GM15510 (cell line): ENCODE measurements around the gene MLST8.

Source experiments
- POLR2A ChIP-seq: IDR thresholded peaks from 3 replicates; pipeline ENCODE4 v1.6.1; 2011; ENCODE audit warnings: borderline replicate concordance; ENCODE audit not compliant: insufficient read length; ENCODE audit errors: extremely low read depth

MLST8 gene

DNA sequence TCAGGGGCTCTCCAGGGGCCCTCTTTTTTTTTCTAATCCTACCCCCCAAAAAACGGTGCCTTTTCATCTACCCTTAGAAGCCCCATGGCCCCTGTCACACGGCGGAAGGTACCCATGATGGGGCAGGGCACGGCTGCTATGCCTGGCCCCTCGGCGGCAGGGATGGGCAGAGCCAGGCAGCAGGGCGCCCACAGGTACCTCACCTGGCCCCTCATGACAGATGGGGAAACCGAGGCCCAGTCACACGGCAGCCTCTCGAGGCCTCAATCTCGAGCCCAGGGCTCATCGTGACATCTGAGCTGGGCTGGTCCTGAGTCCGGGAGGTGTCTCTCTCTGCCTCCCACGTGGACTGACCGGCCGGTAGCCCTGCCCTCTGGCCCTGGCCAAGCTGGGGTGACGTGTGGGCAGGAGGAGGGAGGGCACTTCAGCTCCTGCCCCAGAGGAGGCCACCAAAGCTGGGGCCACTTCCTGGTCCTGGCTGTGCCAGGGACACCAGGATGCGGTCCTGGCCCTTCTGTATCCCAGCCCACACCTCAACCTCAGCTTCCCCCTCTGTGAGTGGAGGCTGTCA is 38.1 kb upstream of the MLST8 start:
- no peak for TF ChIP-seq POLR2A

- no peak for TF ChIP-seq POLR2A
Measured at GRCh38 chr16:2170080-2170479, 35.2 kb upstream of the MLST8 start.

DNA sequence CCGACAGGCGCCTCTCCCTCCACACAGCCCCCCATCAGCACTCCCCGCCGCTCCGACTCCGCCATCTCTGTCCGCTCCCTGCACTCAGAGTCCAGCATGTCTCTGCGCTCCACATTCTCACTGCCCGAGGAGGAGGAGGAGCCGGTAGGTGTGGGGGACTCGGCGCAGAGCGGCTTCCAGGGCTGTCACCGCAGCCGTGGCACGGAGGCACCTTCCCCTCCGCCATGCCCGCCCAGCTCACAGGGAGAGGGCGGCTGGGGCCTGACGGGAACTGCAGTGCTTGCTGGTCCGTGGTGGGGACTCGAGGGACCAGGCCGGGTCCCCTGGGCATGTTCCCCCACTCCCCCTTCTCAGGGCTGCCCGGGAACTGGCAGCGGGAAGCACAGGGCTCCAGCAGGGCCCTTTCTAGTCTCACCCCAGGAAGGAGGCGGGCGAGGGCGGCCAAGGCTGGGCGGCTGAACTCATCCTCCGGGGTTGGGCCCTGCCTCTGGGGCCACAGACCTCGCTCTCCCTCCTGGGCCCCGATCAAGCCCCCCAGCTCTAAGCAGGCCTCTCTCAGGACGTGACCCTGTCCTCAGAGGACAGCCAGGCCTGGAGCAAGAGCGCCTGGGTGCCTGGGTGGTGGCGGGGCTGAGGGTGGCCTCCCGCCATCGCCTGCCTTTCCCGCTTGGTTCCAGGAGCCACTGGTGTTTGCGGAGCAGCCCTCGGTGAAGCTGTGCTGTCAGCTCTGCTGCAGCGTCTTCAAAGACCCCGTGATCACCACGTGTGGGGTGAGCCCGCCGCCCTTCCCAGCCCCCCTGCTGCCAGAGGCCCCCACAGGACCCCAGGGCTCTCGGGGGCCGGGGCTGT is 34.4 kb upstream of the MLST8 start:
- TF ChIP-seq POLR2A: no peak

DNA sequence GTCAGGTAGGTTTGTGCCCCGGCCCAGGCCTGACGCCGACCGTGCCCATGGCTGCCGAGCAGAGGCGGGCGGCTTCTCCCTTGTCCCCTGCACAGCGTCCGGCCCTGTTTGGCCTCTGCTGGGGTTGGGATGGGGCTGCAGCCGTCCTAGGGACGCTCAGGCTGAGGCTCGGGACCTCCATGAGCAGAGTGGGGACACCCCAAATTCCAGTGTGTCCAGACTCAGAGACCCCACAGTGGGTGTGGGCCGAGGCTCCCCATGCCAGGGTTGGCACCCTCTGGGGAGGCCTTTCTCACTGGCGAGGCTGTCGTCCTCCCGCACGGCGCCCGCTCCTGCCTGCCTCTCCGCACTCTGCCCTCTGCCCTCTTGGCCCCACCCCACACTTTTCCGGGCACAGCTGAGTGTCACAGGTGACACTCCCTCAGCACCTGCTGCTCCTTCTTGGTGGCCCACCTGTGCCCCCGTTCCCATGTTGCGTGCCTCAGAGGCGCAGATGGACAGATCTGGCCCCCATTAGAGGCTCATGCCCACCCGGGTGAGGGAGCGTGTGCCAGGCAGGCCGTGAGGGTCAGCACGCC is 33.6 kb upstream of the MLST8 start:
- TF ChIP-seq POLR2A: no peak

DNA sequence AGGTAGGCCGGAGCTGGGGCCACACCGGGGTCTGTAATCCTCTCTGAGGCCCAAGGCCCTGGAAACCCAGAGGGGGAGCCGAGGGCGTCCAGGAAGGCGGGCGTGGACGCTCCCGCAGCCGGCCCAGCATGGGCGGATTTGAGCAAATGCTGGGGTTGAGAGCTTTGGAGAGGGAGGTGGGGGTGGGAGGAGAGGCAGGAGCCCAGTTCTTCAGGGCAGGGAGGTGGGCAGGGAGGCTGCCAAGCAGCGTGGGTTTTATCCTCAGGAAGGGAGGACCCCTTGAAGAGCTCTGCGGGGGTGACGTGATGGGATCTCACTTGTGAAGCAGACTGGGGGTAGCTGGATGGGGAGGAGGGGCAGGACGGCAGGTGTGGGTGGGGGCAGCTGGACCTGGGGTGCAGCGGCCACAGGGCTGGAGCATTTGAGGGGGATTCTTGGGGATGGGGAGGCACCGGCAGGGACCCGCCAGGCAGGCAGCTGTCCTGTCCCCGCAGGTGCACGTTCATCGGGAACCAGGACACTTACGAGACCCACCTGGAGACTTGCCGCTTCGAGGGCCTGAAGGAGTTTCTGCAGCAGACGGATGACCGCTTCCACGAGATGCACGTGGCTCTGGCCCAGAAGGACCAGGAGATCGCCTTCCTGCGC is 32.4 kb upstream of the MLST8 start:
- no peak for TF ChIP-seq POLR2A

DNA sequence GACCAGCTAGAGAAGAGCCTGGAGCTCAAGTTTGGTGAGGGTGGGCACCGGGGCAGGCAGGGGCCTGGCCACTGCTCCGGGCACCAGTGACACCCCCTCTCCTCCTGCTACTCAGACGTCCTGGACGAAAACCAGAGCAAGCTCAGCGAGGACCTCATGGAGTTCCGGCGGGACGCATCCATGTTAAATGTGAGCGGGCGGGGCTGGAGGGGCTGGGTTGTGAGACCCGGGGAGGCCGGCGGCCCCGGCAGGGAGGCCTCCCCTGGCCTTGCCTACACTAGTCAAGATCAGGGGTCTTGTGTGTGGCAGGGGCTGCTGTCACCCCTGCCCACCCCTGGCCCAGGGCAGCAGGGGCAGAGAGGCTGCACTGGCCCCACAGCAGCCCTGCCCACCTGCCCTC is 31.9 kb upstream of the MLST8 start:
- TF ChIP-seq POLR2A: no peak

DNA sequence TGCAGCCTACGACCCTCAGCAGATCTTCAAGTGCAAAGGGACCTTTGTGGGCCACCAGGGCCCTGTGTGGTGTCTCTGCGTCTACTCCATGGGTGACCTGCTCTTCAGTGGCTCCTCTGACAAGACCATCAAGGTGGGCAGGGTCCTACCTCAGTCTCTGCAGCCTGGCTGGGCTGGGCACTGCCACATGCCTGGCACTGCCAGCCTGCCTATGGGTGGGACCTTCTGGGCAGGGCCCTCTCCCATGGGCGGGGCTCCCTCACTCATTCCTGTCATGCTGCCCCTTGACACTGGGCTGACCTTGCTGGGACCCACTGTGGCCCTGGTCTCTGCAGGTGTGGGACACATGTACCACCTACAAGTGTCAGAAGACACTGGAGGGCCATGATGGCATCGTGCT is 31.3 kb upstream of the MLST8 start:
- no peak for TF ChIP-seq POLR2A

DNA sequence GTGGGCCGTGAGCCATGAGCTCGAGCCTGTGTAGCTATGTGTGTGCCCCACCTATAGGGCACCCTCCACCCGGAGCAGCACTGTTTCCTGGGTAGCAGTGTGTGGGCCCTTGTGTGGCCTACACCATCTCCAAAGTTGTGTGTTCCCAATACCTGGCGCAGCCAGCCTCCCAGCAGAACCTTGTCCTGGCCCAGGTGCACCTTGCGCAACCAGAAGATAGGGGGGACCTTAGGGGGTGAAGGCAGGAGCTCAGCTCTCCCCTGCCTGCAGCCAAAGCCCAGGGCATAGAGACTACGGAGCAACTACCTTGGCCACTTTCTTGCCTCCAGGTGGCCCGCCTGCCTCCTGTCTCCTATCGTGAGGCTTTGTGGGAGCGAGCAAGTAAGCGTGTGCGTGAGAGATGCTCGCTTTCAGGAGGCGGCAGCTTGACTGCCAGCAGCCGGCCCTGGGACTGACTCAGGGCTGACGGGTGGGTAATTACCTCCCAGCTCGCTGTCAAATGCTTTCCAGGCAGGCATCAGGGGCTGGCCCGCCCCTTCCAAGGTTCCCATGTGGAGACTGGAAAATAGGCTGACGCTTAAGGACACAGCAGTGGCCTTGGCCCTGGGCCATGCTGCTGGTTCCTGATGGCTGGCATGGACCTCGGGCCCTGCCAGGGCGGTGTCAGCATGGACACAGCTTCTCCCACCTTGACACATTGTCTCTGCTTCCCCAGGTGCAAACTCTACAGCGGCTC is 30.7 kb upstream of the MLST8 start:
- TF ChIP-seq POLR2A: no peak

DNA sequence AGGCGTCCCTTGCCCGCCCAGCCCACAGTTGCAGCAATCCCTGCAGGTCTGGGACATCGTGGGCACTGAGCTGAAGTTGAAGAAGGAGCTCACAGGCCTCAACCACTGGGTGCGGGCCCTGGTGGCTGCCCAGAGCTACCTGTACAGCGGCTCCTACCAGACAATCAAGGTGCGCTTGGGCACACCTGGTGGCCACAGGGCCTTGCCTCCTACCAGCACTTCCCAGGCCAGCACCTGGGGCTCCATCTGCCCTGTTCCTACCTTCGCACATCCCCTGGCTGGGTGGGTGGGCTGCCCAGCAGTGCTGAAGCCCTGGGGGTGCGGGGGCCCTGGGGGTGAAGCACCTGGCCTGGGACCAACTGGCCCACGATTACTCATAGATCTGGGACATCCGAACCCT is 29.8 kb upstream of the MLST8 start:
- TF ChIP-seq POLR2A: no peak

DNA sequence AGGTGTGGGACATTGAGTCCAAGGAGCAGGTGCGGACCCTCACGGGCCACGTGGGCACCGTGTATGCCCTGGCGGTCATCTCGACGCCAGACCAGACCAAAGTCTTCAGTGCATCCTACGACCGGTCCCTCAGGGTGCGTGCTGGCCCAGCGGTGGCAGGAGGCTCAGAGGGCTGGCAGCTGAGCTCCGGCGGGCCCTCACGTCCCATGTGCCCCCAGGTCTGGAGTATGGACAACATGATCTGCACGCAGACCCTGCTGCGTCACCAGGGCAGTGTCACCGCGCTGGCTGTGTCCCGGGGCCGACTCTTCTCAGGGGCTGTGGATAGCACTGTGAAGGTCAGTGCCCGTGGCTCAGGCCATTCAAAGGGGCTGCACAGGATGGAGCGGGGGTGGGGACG is 29.2 kb upstream of the MLST8 start:
- no peak for TF ChIP-seq POLR2A

GRCh38 chr16:2177101-2177500 is 28.2 kb upstream of the MLST8 start:
- TF ChIP-seq POLR2A: no peak

GRCh38 chr16:2177561-2177960 is 27.7 kb upstream of the MLST8 start:
- no peak for TF ChIP-seq POLR2A

- TF ChIP-seq POLR2A: no peak
Measured at GRCh38 chr16:2178321-2179106, 26.7 kb upstream of the MLST8 start.

DNA sequence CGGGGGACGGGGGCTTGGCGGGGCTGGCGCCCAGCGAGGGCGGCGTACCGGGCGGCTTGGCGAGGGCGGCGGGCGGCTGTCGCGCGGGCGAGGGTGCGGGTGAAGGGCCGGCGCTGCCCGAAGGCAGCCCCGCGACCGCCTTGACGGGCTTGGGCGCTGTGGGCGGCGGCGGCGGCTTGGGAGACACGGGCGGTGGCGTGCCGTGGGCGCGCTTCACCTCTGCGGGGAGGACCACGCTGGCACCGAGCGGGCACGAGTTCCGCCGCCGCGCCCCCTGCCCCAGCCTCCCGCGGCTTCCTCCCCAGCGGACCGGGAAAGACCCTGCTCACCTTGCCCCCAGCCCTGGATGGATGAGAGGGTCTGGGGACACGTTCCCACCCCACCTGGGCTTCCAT is 26.1 kb upstream of the MLST8 start:
- no peak for TF ChIP-seq POLR2A

GRCh38 chr16:2179576-2179975 is 25.7 kb upstream of the MLST8 start:
- no peak for TF ChIP-seq POLR2A

- no peak for TF ChIP-seq POLR2A
Measured at GRCh38 chr16:2180461-2180860, 24.8 kb upstream of the MLST8 start.
